Measurements from ENCODE around the gene ESRRB. TPM values are rescaled to one million over a fixed set of nuclear protein-coding genes. Genes with fewer than 3 reads are reported as not detected.
A peak's percentile ranks its signal among the peaks of the same experiment; 100 is the strongest.

Gene ESRRB
- total and polyA plus RNA-seq, 5 experiments from 2014 or later: 0.23 TPM; not detected in 4

DNA sequence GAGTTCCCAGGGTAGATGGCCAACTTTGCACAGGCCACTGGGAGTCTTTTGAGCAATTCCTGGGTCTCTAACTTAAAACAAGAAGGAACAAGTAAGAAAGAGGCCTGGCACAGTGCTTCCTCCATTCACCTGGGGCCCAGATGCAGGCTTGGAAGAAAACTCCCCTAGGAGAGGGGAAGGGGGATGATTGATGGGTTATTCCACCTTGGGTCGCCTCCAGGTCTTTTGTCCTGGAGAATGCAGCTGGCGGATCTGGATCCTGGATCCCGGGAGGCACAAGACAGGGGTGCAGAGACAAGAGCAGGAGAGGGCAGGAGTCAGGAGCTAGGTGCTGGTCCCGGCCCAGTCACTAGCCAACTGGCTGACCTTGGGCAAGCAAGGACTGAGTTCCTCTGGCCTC is 74.5 kb downstream of the ESRRB start:
- DNase-seq: no peak
- H3K36me3 Mint-ChIP-seq: no peaks in the 10 kb centered on the region
- ATAC-seq: no peak
- no peak overlapping the region for H3K27ac Mint-ChIP-seq
- no peak overlapping the region for H3K4me3 Mint-ChIP-seq
- POLR2A ChIA-PET: no interaction called here
- H3K27me3 Mint-ChIP-seq: peaks cover 8 to 48% (median 20%) of the 10 kb centered on the region in 5 donors
- peaks cover 0 to 2% (median 0%) of the 10 kb centered on the region in 9 donors for H3K9me3 Mint-ChIP-seq
- no peaks in the 10 kb centered on the region for H3K4me1 Mint-ChIP-seq

GRCh38 chr14:76456200-76456599 is 80.3 kb downstream of the ESRRB start:
- no peak overlapping the region for H3K4me3 Mint-ChIP-seq
- peaks cover 7 to 25% (median 8%) of the 10 kb centered on the region in 5 donors for H3K27me3 Mint-ChIP-seq
- H3K9me3 Mint-ChIP-seq: no peaks in the 10 kb centered on the region
- DNase-seq (peak in 1 of 10 donors; percentile 8), ATAC-seq (no peak)
- POLR2A ChIA-PET: no interaction called here
- H3K36me3 Mint-ChIP-seq: no peaks in the 10 kb centered on the region
- no peaks in the 10 kb centered on the region for H3K4me1 Mint-ChIP-seq
- H3K27ac Mint-ChIP-seq: no peak overlapping the region

DNA sequence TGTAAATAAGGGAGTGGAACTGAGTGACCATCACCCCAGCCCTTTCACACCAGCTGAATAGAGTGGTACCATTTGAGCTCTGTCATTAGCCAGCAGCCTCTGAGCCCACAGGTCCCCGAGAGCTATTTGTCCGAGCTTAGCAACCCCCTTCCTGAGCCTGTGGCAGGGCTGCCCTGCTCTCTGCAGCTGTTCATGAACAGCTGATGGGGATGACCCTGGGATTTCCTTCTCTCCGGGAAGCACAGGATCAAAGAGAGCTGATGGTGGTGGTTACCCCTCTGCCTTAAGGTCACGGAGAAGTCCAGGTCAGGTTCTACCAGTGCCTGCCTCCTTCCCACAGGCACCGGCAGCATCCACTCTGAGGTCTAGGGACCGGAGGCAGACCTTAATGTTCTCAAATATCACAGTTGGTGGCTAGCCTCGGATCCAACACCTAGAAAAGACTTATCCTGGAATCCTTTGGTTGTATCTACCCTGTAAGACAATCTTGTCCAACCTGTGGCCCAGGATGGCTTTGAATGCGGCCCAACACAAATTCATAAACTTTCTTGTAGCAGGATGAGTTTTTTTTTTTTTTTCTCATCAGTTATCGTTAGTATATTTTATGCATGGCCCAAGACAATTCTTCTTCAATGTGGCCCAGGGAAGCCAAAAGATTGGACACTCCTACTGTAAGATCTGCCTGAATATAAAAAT is 81.1 kb downstream of the ESRRB start:
- H3K9me3 Mint-ChIP-seq: no peaks in the 10 kb centered on the region
- no peaks in the 10 kb centered on the region for H3K36me3 Mint-ChIP-seq
- POLR2A ChIA-PET: no interaction called here
- H3K27me3 Mint-ChIP-seq: peaks cover 5 to 23% (median 8%) of the 10 kb centered on the region in 5 donors
- no peak overlapping the region for H3K4me3 Mint-ChIP-seq
- DNase-seq: no peak
- H3K27ac Mint-ChIP-seq: no peak overlapping the region
- ATAC-seq: no peak
- H3K4me1 Mint-ChIP-seq: no peaks in the 10 kb centered on the region

DNA sequence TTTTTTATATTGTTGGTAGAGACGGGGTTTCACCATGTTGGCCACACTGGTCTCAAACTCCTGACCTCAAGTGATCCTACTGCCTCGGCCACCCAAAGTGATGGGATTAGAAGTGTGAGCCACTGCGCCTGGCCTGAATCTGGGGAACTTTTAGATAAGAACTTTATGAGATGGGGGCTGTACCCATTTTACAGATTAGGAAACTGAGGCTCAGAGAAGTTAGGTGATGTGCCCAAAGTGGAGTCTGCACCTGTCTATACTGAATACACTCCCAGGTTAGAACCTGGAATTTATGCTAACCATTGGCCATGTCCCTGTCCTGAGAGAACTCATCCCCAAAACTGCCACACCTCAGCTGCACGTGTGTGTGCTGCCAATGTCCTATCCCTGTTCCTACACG is 81.9 kb downstream of the ESRRB start:
- no peak for ATAC-seq
- no peak overlapping the region for H3K4me3 Mint-ChIP-seq
- no peak overlapping the region for H3K27ac Mint-ChIP-seq
- H3K9me3 Mint-ChIP-seq: no peaks in the 10 kb centered on the region
- H3K36me3 Mint-ChIP-seq: no peaks in the 10 kb centered on the region
- POLR2A ChIA-PET: no interaction called here
- DNase-seq: no peak
- no peaks in the 10 kb centered on the region for H3K4me1 Mint-ChIP-seq
- peaks cover 3 to 23% (median 8%) of the 10 kb centered on the region in 5 donors for H3K27me3 Mint-ChIP-seq

DNA sequence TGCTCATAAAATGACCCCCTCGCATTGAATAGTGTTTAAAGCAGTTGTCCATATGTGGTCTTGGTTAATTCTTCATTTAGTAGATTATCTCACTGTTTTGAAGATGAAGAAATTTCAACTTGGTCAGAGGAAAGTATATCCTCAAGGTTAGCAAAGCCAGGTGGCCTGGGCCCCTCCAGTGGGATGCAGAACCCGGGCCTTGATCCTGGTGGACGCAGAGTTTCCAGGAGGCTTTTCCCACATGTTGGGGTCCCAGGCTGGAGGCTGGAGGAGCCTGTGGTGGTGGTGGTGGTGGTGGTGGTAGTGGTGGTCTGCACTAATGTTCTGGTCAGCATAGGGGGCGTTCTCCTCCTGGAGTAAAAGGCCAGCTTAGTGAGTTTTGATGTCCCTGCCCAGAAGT is 85.9 kb downstream of the ESRRB start:
- POLR2A ChIA-PET: no interaction called here
- DNase-seq: no peak
- no peak overlapping the region for H3K27ac Mint-ChIP-seq
- peaks cover 0 to 2% (median 0%) of the 10 kb centered on the region in 5 donors for H3K27me3 Mint-ChIP-seq
- no peaks in the 10 kb centered on the region for H3K36me3 Mint-ChIP-seq
- no peaks in the 10 kb centered on the region for H3K4me1 Mint-ChIP-seq
- H3K4me3 Mint-ChIP-seq: no peak overlapping the region
- no peak for ATAC-seq
- no peaks in the 10 kb centered on the region for H3K9me3 Mint-ChIP-seq

DNA sequence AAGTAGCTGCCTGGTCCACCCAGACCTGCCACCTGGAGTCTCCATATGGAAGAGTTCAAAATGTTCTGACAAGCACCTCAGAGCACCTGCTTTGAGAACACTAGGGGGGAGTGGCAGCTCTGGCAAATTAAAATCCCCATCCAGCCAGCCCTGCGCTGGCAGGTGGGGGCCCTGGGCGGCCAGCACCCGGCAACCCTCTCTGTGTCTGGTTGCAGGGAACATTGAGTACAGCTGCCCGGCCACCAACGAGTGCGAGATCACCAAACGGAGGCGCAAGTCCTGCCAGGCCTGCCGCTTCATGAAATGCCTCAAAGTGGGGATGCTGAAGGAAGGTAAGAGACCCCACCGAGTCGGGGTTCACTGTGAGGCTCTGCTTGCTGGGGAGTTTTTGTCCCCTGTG is 86.4 kb downstream of the ESRRB start:
- Mint-ChIP-seq H3K4me1 (no peaks in the 10 kb centered on the region), H3K27me3 (peaks cover 0 to 2% (median 0%) of the 10 kb centered on the region in 5 donors), H3K9me3 (no peaks in the 10 kb centered on the region)

DNA sequence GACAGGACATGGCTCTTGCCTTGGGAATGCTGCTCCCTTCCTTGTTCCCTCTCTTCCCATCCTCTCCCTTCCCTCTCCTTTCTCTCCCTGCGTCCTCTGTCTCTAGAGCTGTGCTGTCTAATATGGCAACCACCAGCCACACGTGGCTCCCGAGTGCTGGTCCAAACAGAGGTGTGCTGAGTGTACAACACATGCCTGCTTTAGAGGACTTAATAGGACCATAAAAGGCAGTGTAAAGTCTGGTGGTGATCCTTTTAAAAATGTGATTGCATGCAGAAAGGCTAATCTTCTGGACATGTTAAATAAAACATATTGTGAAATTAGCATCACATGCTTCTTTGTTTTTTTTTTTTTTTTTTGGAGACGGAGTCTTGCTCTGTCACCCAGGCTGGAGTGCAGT is 87.2 kb downstream of the ESRRB start:
- Mint-ChIP-seq H3K4me3 (no peak overlapping the region), H3K9me3 (no peaks in the 10 kb centered on the region), H3K27ac (peak overlapping the region in 1 of 10 donors; percentile 17), H3K27me3 (peaks cover 0 to 2% (median 0%) of the 10 kb centered on the region in 5 donors), H3K4me1 (no peaks in the 10 kb centered on the region), H3K36me3 (no peaks in the 10 kb centered on the region)
- DNase-seq (no peak), ATAC-seq (no peak)
- POLR2A ChIA-PET: no interaction called here

More for the DNA sequence above, 86.4 kb downstream of the ESRRB start:
- no peaks in the 10 kb centered on the region for H3K36me3 Mint-ChIP-seq
- H3K4me3 Mint-ChIP-seq: no peak overlapping the region
- ATAC-seq: no peak
- POLR2A ChIA-PET: no interaction called here
- no peak for DNase-seq
- no peak overlapping the region for H3K27ac Mint-ChIP-seq

DNA sequence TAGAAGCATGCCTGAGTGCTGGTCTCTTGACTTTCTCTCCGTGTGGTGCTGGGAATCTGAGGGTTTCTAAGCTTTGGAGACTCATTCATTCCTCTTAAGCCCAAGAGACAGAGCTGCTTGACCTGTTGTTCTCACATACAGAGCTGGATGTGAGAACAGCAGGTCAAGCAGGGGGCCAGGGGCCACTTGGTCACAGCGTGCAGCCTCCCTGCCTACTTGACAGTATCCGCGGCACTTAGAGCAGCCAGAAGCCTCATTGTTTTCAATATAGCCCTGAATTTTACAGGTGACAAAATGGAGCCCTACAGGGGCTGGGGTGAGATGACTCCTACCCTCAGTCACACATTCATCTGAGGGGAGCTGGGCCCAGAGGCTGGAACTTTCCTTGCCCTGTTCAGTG is 88.9 kb downstream of the ESRRB start:
- DNase-seq (no peak), ATAC-seq (no peak)
- Mint-ChIP-seq H3K4me1 (no peaks in the 10 kb centered on the region), H3K27ac (peak overlapping the region in 1 of 10 donors; percentile 32), H3K9me3 (no peaks in the 10 kb centered on the region), H3K36me3 (no peaks in the 10 kb centered on the region), H3K4me3 (no peak overlapping the region), H3K27me3 (peaks cover 0 to 2% (median 0%) of the 10 kb centered on the region in 5 donors)
- POLR2A ChIA-PET: no interaction called here

DNA sequence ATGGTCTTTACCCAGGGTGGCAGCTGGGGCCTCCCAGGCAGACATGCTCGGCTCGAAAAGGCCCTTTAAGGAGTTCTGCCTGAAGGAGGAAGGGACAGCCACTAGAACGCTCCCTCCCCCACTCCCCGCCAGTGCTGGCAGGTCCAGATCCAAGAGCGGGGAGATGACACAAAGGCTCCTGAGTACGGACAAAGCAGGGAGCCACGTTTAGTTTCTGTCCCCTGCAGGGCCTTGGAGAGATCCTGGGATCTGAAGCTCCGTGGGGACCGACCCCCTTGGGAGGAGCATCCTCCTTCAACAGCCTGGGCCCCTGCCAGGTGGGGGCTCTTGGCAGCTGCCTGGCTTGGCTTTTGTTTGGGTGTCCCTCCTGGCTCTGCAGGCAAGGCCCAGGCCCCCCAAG is 89.7 kb downstream of the ESRRB start:
- no peak for ATAC-seq
- Mint-ChIP-seq H3K4me1 (no peaks in the 10 kb centered on the region), H3K36me3 (no peaks in the 10 kb centered on the region), H3K9me3 (no peaks in the 10 kb centered on the region), H3K27ac (no peak overlapping the region), H3K4me3 (no peak overlapping the region), H3K27me3 (peaks cover 0 to 5% (median 2%) of the 10 kb centered on the region in 5 donors)
- POLR2A ChIA-PET: no interaction called here
- DNase-seq: no peak

- H3K4me1 Mint-ChIP-seq: no peaks in the 10 kb centered on the region
- POLR2A ChIA-PET: no interaction called here
- H3K9me3 Mint-ChIP-seq: no peaks in the 10 kb centered on the region
- H3K36me3 Mint-ChIP-seq: no peaks in the 10 kb centered on the region
- no peak overlapping the region for H3K4me3 Mint-ChIP-seq
- DNase-seq (no peak), ATAC-seq (no peak)
- no peak overlapping the region for H3K27ac Mint-ChIP-seq
- H3K27me3 Mint-ChIP-seq: peaks cover 3 to 11% (median 6%) of the 10 kb centered on the region in 5 donors
Observed at GRCh38 chr14:76467711-76468155, 91.8 kb downstream of the ESRRB start.

DNA sequence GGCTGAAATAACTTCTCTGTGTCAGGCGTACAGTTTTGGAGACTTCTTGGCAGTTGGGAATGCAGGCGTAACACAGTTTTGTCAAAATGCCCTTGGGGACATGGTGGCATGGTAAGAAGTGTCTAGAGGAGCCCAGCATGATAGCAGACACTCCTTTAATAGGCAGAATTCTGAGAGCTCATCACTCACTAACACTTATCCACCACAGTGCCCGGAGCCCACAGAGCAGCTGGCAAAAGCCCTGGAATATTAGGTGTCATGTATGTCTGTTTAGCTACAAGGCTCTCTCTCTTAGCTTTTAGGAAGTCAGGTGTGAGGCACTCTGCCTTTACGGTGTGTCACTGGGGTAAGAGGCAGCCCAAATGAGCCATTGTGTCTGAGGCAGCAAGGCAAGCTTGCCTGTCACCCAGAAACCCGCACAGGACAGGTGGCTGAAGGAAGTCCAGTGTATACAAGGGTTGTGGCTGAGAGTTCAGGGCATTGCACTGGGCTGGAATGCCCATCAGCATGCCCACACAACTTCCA is 96.3 kb downstream of the ESRRB start:
- Mint-ChIP-seq H3K27me3 (peaks cover 8 to 21% (median 11%) of the 10 kb centered on the region in 5 donors), H3K4me1 (peaks cover 0 to 3% (median under 1%) of the 10 kb centered on the region in 4 donors), H3K9me3 (no peaks in the 10 kb centered on the region), H3K4me3 (no peak overlapping the region), H3K36me3 (no peaks in the 10 kb centered on the region), H3K27ac (no peak overlapping the region)
- POLR2A ChIA-PET: no interaction called here
- DNase-seq (no peak), ATAC-seq (no peak)

- POLR2A ChIA-PET: no interaction called here
- H3K9me3 Mint-ChIP-seq: no peaks in the 10 kb centered on the region
- H3K36me3 Mint-ChIP-seq: no peaks in the 10 kb centered on the region
- peak overlapping the region in 1 of 10 donors; percentile 86 for H3K27ac Mint-ChIP-seq
- H3K4me3 Mint-ChIP-seq: peak overlapping the region in 2 of 10 donors; percentile 31 to 65
- peaks cover 0 to 3% (median under 1%) of the 10 kb centered on the region in 4 donors for H3K4me1 Mint-ChIP-seq
- DNase-seq (no peak), ATAC-seq (no peak)
- H3K27me3 Mint-ChIP-seq: peaks cover 8 to 21% (median 11%) of the 10 kb centered on the region in 5 donors
Observed at GRCh38 chr14:76473481-76474263, 97.7 kb downstream of the ESRRB start.

GRCh38 chr14:76480426-76480825 is 104.5 kb downstream of the ESRRB start:
- Mint-ChIP-seq H3K27ac (no peak overlapping the region), H3K4me1 (no peaks in the 10 kb centered on the region), H3K27me3 (peaks cover 0 to 1% (median 0%) of the 10 kb centered on the region in 5 donors), H3K4me3 (no peak overlapping the region), H3K9me3 (no peaks in the 10 kb centered on the region), H3K36me3 (no peaks in the 10 kb centered on the region)
- no peak for ATAC-seq
- DNase-seq: no peak
- POLR2A ChIA-PET: interaction anchor here (0.6 kb wide), 1 partner anchor 520 kb away, joined by 6 read pairs; no protein-coding TSS in a partner anchor
